GM12874 (cell line): Measurements from ENCODE around the gene CCDC93.

Source experiments
- TF ChIP-seq, protein P1 (sequence below): IDR thresholded peaks from 2 replicates; pipeline ENCODE4 v1.5.1; 2011; ENCODE audit warnings: low read depth, mild to moderate bottlenecking, control low read depth, low read length, moderate library complexity; ENCODE audit not compliant: insufficient read depth

Gene CCDC93

DNA sequence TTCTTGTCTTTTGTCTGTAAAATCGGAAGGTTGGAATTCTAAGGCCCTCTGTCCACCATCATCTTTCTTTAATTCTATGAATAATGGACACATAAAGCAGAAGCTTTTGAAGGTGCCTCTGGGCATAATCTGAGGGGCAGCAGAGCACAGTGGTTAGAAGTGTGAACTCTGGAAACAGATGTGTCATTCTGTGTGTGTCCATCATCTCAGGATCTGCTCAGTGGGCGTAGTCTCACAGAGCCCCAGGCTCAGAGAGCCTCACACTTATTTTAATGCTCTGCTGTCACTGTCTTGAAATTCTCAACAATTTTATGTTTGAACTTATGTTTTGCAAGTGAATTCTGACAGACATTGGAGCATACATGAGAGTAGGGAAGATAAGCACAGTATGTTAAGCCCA is 31.0 kb upstream of the CCDC93 start:
- TF ChIP-seq, protein P1, sequence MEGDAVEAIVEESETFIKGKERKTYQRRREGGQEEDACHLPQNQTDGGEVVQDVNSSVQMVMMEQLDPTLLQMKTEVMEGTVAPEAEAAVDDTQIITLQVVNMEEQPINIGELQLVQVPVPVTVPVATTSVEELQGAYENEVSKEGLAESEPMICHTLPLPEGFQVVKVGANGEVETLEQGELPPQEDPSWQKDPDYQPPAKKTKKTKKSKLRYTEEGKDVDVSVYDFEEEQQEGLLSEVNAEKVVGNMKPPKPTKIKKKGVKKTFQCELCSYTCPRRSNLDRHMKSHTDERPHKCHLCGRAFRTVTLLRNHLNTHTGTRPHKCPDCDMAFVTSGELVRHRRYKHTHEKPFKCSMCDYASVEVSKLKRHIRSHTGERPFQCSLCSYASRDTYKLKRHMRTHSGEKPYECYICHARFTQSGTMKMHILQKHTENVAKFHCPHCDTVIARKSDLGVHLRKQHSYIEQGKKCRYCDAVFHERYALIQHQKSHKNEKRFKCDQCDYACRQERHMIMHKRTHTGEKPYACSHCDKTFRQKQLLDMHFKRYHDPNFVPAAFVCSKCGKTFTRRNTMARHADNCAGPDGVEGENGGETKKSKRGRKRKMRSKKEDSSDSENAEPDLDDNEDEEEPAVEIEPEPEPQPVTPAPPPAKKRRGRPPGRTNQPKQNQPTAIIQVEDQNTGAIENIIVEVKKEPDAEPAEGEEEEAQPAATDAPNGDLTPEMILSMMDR: no peak

DNA sequence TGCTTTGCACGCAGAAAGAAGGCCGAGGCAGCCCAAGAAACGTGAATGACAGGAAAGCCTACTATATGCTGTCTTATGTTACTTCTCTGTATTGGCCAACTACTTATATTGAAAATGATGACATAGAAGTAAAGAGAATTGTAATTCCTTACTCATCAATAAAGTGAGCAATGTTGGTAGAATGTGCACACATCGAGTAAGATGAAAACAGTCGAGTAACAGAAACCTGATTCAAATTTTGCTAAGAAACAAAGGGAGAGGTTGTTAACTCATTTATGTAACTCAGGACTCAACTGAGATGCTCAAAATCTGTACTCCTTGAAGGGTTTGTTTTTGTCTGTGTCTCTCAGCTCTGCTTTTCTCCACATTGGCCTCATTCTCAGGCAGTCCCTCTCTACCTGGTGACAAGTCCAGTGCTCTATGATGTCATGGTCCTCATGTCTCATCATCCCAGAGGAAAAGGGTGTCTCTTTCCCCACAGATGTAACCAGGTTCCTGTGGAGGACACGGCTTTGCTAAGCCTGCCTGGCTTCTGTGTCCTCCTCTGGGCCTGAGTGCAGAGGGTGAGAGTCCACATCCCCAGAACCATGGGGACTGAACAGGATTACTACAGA is 30.3 kb upstream of the CCDC93 start:
- TF ChIP-seq, protein P1: no peak

DNA sequence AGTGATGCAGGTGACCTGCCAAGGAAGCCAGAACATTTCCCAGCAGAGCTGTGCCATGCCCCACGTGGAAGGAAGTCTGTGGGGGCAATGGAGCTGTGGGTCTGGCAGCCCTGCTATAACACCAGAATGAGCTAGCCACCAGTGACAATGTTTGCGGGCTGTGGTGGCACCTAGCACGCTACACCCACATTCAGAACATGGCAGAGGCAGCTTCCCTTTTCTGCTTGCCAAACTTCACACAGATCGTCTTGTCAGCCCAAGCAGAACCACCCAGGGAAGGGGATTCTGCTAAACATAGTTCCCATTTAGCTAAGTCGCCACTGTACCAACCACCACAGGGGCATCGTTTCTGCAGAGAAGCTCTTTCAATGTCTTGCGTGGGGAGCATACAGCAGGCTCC is 27.0 kb upstream of the CCDC93 start:
- TF ChIP-seq, protein P1: no peak

DNA sequence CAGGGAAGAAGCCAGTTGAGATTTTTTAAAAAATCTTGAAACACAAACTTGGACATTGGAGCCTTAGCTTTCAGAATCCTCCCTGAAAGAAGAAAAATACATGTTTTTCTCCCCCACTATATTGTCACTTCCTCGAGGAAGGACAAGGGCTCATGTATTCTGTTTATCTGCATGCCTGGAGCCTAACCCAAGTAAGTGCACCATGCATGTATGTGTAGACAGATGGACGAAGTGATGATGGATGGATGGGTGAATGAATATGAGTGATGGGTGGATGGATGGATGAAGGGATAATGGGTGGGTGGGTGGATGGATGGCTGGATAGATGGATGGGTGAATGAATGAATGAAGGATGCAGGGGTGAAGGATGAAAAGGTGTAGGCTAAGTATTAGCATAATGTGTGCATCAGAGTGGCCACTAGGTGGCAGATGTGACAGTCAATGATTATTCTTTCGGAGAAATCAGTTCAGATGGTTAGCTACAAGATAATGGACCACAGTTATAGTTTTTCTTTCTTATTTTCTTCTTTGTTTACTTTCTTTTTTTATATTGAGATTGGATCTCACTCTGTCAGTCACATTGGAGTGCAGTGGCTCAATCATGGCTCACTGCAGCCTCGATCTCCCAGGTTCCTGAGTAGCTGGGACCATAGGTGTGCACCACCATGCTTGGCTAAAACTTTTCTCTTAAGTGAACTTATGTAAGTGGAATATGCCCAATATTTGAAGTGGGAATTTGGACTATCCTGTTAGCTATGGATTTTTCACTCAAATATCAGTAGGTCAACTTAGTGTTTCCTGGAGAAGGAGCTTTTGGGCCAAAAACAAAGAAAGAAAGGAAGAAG is 18.5 kb upstream of the CCDC93 start:
- TF ChIP-seq, protein P1: peak; percentile 72

DNA sequence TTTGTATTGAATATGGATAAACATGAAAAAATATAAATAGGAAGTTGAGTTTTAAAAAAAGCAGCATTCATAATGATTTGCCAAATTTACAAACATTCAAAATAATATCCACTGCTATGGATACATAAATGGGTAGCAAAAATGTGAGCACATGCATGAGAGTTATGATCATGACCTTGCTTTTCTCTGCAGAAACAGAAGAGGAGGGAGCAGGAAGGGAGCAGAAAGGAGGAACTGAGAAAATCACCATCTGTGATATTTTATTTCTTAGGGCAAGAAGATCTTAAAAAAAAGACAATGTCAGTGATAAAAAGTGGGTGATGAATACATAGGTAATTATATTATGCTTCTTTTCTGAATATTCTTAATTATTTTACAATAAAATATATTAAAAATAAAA is 17.7 kb upstream of the CCDC93 start:
- TF ChIP-seq, protein P1: no peak

DNA sequence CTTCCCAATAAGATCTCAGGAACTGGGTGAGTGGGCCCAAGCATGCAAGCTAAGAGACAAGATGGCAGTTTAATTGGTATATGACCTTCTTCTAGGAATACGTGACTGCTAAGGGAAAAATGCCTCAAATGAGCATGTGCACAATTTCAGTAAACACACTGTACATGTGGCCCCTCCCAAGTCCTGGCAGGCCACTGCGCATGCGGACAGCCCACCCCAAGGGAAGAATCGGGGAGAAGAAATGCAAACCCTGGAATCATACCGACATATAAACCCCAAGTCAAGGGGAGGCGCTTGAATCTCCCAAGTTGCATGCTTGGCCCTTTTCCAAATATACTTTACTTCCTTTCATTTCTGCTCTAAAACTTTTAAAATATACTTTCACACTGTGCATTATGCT is 15.2 kb upstream of the CCDC93 start:
- TF ChIP-seq, protein P1: no peak

DNA sequence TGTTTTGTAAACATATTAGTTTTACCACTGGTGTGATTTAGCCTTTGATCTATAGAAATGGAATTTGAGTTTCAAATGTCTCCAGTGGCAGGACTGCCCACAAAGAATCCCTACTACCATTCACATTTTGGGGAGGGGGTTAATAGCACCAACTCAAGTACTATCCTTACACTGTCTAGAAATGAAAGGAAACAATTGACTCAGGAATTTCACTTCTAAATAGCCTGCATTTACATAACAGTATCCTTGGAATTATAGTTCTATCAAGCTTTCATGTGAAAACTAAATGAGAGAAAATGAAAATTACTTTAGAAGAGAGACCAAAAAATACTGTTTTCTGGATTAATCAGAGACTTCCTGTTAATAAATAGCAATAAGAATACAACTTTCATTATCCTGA is 7.5 kb upstream of the CCDC93 start:
- TF ChIP-seq, protein P1: no peak
